ENCODE results near the gene HECA. TPM values are rescaled to one million over a fixed set of nuclear protein-coding genes. Genes with fewer than 3 reads are reported as not detected.
"Not testable (repeated sequence)": the region's sequence is repeated elsewhere in the genome, so short reads cannot be mapped to it uniquely, and the experiment has no call there.

HECA gene
- polyA plus RNA-seq, 1 of the 3 experiments (the other 2 are of a cell fraction): 1.6 TPM

DNA sequence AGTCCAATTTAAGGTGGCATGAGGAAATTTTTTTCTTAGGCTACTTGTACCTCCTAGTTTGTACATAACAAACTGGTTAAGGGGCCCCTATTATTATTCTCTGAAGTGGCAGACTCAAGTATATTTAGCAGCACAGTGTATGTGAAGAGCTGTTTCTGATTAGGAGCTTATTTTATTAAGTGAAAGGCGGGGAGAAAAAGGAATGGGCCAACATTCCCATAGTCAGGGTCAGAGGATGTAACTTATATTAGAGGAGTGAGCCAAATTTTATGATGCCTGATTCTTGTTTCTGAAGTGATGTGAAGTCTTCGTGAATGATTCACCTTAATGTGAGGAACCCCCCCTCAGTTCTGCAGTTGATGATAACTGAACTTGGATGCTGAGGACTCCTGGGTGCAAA, 2.8 kb downstream of the HECA start:
- H3K27ac ChIP-seq (ENCODE audit: low read depth in 2 of 2, low read length in 1 of 2): no peak overlapping the region
- H3F3A ChIP-seq (replicated peaks; ENCODE audit: insufficient read depth): peaks cover 8% of the 10 kb centered on the region
- no peak overlapping the region for H3K4me3 ChIP-seq (ENCODE audit: low read depth in 2 of 2, low read length in 1 of 2)
- H3K36me3 ChIP-seq (replicated peaks in 1 of 2; ENCODE audit: control insufficient read depth in 1 of 2, insufficient read depth in 2 of 2, low read length in 1 of 2): peaks cover 0 to 5% of the 10 kb centered on the region in 2 experiments
- peaks cover 36% of the 10 kb centered on the region for H3K79me2 ChIP-seq (ENCODE audit: insufficient read depth)
- CTCF ChIA-PET: interaction anchor here (0.8 kb wide), 1 partner anchor 9 kb away, joined by 3 read pairs; no protein-coding TSS in a partner anchor
- no peaks in the 10 kb centered on the region for H3K27me3 ChIP-seq (ENCODE audit: insufficient read depth)
- no peaks in the 10 kb centered on the region for H3K9me3 ChIP-seq
- no peak overlapping the region for H3K9ac ChIP-seq
- TF ChIP-seq NRF1 (IDR thresholded peaks at IDR 0.05; ENCODE audit: low read depth, low read length): no peak
- TF ChIP-seq FOSL2 (IDR thresholded peaks at IDR 0.05; ENCODE audit: borderline replicate concordance, low read depth): no peak
- TF ChIP-seq, protein P1, sequence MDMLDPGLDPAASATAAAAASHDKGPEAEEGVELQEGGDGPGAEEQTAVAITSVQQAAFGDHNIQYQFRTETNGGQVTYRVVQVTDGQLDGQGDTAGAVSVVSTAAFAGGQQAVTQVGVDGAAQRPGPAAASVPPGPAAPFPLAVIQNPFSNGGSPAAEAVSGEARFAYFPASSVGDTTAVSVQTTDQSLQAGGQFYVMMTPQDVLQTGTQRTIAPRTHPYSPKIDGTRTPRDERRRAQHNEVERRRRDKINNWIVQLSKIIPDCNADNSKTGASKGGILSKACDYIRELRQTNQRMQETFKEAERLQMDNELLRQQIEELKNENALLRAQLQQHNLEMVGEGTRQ (IDR thresholded peaks at IDR 0.05; ENCODE audit: borderline replicate concordance, low read depth, low read length): no peak
- TF ChIP-seq, protein P2, sequence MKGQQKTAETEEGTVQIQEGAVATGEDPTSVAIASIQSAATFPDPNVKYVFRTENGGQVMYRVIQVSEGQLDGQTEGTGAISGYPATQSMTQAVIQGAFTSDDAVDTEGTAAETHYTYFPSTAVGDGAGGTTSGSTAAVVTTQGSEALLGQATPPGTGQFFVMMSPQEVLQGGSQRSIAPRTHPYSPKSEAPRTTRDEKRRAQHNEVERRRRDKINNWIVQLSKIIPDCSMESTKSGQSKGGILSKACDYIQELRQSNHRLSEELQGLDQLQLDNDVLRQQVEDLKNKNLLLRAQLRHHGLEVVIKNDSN (IDR thresholded peaks at IDR 0.05; ENCODE audit: borderline replicate concordance, low read depth): no peak
- no peak for TF ChIP-seq MEF2A (IDR thresholded peaks at IDR 0.05; ENCODE audit: borderline replicate concordance, low read depth)
- no peak for TF ChIP-seq NFIC (IDR thresholded peaks at IDR 0.05; ENCODE audit: borderline replicate concordance)
- no peak for TF ChIP-seq GABPA (IDR thresholded peaks at IDR 0.05; ENCODE audit: low read depth)
- TF ChIP-seq EP300 (IDR thresholded peaks at IDR 0.05; ENCODE audit: borderline replicate concordance in 1 of 2, low read depth in 1 of 2, low read length in 1 of 2): no peak
- H4K20me1 ChIP-seq (ENCODE audit: insufficient read depth): no peaks in the 10 kb centered on the region
- no peak for DNase-seq
- 82% methylated on average over 2 of the region's 2 CpGs for WGBS (ENCODE audit: low lambda C conversion rate)
- POLR2A ChIA-PET: no interaction called here
- H2AFZ ChIP-seq (ENCODE audit: low read depth): no peak overlapping the region
- no peak overlapping the region for H3K4me2 ChIP-seq
- H3K9me2 ChIP-seq: no peaks in the 10 kb centered on the region
- peaks cover 0 to 3% of the 10 kb centered on the region in 2 experiments; a peak in 1 of 4 replicates for H3K4me1 ChIP-seq (ENCODE audit: control insufficient read depth in 1 of 2, insufficient read depth in 2 of 2, low read depth in 1 of 2, low read length in 1 of 2)

DNA sequence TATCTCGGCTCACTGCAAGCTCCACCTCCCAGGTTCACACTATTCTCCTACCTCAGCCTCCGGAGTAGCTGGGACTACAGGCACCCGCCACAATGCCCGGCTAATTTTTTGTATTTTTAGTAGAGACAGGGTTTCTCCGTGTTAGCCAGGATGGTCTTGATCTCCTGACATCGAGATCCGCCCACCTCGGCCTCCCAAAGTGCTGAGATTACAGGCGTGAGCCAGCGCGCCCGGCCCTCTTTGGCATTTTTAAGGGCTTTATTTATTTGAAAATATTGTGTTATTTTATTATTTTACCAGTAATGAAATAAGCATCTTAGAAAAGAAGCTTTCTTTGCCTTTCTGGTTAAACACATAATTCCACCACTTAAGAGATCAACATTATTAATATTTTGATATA, 6.0 kb downstream of the HECA start:
- 90% methylated on average over 12 of the region's 12 CpGs for whole genome bisulfite sequencing (ENCODE audit: low lambda C conversion rate)
- H3K27me3 ChIP-seq (ENCODE audit: insufficient read depth); H3K4me3 ChIP-seq (ENCODE audit: low read depth in 2 of 2, low read length in 1 of 2); DNase-seq; CTCF ChIA-PET; H4K20me1 ChIP-seq (ENCODE audit: insufficient read depth); H3K4me1 ChIP-seq (ENCODE audit: control insufficient read depth in 1 of 2, insufficient read depth in 2 of 2, low read depth in 1 of 2, low read length in 1 of 2); H2AFZ ChIP-seq (ENCODE audit: low read depth); H3K9me3 ChIP-seq; H3K36me3 ChIP-seq (replicated peaks in 1 of 2; ENCODE audit: control insufficient read depth in 1 of 2, insufficient read depth in 2 of 2, low read length in 1 of 2); H3F3A ChIP-seq (replicated peaks; ENCODE audit: insufficient read depth); H3K4me2 ChIP-seq; POLR2A ChIA-PET; H3K9me2 ChIP-seq; H3K9ac ChIP-seq; H3K27ac ChIP-seq (ENCODE audit: low read depth in 2 of 2, low read length in 1 of 2): not testable (repeated sequence)
- H3K79me2 ChIP-seq (ENCODE audit: insufficient read depth): peaks cover 45% of the 10 kb centered on the region

DNA sequence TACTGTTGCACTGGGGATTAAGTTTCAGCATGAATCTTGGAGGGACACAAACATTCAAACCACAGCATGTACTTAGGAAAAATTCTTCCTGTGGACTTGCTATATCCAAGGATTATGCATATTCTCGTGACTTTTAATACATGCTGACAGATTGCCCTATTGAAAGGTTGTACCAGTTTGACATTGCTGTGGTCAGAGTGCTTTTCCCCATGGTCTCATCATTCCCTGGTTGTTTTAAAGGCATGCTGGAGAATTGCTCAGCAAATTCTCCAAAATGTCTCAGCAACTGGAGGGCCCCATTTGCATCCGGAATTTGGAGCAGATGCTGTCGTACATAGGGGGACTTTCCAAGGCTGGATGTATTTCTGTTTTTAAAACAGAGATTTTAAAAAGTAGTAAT, 7.4 kb downstream of the HECA start:
- peaks cover 46% of the 10 kb centered on the region; the same call in 1 of the 2 replicates for H3K79me2 ChIP-seq (ENCODE audit: insufficient read depth)
- no peak for TF ChIP-seq RXRA (IDR thresholded peaks at IDR 0.05; ENCODE audit: borderline replicate concordance, low read depth)
- TF ChIP-seq, protein P3, sequence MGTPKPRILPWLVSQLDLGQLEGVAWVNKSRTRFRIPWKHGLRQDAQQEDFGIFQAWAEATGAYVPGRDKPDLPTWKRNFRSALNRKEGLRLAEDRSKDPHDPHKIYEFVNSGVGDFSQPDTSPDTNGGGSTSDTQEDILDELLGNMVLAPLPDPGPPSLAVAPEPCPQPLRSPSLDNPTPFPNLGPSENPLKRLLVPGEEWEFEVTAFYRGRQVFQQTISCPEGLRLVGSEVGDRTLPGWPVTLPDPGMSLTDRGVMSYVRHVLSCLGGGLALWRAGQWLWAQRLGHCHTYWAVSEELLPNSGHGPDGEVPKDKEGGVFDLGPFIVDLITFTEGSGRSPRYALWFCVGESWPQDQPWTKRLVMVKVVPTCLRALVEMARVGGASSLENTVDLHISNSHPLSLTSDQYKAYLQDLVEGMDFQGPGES (IDR thresholded peaks at IDR 0.05; ENCODE audit: low read depth, low read length): no peak
- TF ChIP-seq TEAD4 (IDR thresholded peaks at IDR 0.05; ENCODE audit: borderline replicate concordance, insufficient read depth): no peak
- TF ChIP-seq EP300 (IDR thresholded peaks at IDR 0.05; ENCODE audit: borderline replicate concordance in 1 of 2, low read depth in 1 of 2, low read length in 1 of 2): no peak
- no peak for TF ChIP-seq TCF12 (IDR thresholded peaks at IDR 0.05)
- TF ChIP-seq MXI1 (IDR thresholded peaks at IDR 0.05; ENCODE audit: low read depth, low read length): no peak
- no peak for TF ChIP-seq NRF1 (IDR thresholded peaks at IDR 0.05; ENCODE audit: low read depth, low read length)
- TF ChIP-seq, protein P2 (IDR thresholded peaks at IDR 0.05; ENCODE audit: borderline replicate concordance, low read depth): no peak
- no peak for TF ChIP-seq RCOR1 (IDR thresholded peaks at IDR 0.05; ENCODE audit: low read length)
- TF ChIP-seq, protein P4, sequence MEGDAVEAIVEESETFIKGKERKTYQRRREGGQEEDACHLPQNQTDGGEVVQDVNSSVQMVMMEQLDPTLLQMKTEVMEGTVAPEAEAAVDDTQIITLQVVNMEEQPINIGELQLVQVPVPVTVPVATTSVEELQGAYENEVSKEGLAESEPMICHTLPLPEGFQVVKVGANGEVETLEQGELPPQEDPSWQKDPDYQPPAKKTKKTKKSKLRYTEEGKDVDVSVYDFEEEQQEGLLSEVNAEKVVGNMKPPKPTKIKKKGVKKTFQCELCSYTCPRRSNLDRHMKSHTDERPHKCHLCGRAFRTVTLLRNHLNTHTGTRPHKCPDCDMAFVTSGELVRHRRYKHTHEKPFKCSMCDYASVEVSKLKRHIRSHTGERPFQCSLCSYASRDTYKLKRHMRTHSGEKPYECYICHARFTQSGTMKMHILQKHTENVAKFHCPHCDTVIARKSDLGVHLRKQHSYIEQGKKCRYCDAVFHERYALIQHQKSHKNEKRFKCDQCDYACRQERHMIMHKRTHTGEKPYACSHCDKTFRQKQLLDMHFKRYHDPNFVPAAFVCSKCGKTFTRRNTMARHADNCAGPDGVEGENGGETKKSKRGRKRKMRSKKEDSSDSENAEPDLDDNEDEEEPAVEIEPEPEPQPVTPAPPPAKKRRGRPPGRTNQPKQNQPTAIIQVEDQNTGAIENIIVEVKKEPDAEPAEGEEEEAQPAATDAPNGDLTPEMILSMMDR (IDR thresholded peaks at IDR 0.05): no peak
- TF ChIP-seq TAF1 (IDR thresholded peaks at IDR 0.05; ENCODE audit: borderline replicate concordance, low read depth, low read length): no peak
- no peak for TF ChIP-seq GABPA (IDR thresholded peaks at IDR 0.05; ENCODE audit: low read depth)

More for the DNA sequence above, 7.4 kb downstream of the HECA start:
- DNase-seq: no peak
- Histone ChIP-seq H3K4me1 (ENCODE audit: control insufficient read depth in 1 of 2, insufficient read depth in 2 of 2, low read depth in 1 of 2, low read length in 1 of 2) (no peaks in the 10 kb centered on the region; a peak in 1 of 4 replicates), H3K9me3 (no peaks in the 10 kb centered on the region), H3K36me3 (replicated peaks in 1 of 2; ENCODE audit: control insufficient read depth in 1 of 2, insufficient read depth in 2 of 2, low read length in 1 of 2) (peaks cover 0 to 5% of the 10 kb centered on the region in 2 experiments), H3K4me2 (no peak overlapping the region), H3F3A (replicated peaks; ENCODE audit: insufficient read depth) (no peaks in the 10 kb centered on the region), H4K20me1 (ENCODE audit: insufficient read depth) (no peaks in the 10 kb centered on the region), H2AFZ (ENCODE audit: low read depth) (no peak overlapping the region), H3K9ac (no peak overlapping the region), H3K27ac (ENCODE audit: low read depth in 2 of 2, low read length in 1 of 2) (no peak overlapping the region), H3K9me2 (no peaks in the 10 kb centered on the region), H3K4me3 (ENCODE audit: low read depth in 2 of 2, low read length in 1 of 2) (no peak overlapping the region), H3K27me3 (ENCODE audit: insufficient read depth) (no peaks in the 10 kb centered on the region)
- CTCF ChIA-PET: no interaction called here
- WGBS (ENCODE audit: low lambda C conversion rate): 97% methylated on average over 3 of the region's 3 CpGs
- POLR2A ChIA-PET: no interaction called here
